Measurements from ENCODE around the gene CADPS.

Gene CADPS

DNA sequence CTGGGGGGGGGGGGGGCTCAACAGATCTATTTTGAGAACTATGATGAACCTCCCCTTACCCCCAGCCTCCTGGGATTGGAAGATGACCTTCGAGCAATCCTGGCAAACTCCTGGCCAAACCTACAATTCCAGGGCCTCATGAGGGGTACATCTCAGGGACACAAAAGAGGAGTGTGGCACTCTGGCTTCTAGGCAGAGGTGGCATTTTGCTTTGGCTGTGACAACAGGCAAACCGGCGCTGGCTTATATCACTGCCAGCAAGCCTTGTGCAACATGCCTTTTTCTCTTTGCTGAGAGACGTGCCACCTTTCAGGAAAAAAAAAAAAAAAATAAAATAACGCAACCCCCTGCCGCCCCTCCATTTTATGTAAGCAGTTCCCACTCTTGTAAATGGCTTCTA is 470.1 kb downstream of the CADPS start:
- DNase-seq = no peak

DNA sequence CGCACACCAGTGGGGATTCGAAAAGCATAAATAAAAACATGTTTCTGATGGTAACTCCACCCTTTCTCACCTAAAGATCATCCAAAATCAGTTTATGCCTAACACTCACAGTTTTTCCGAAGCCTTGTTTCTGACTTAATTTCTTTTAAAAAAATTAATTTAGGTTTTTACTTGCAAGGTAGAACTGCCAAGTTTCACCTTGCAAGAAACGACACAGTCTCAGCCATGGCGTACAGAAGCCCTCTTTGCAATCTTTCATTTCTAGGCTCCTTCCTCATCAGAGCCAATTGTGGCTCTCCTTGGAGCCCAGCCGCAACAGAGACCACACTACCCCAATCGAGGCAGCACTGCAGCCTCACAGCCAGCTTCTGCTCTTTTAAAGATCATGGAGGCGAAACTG is 470.9 kb downstream of the CADPS start:
- DNase-seq = no peak

DNA sequence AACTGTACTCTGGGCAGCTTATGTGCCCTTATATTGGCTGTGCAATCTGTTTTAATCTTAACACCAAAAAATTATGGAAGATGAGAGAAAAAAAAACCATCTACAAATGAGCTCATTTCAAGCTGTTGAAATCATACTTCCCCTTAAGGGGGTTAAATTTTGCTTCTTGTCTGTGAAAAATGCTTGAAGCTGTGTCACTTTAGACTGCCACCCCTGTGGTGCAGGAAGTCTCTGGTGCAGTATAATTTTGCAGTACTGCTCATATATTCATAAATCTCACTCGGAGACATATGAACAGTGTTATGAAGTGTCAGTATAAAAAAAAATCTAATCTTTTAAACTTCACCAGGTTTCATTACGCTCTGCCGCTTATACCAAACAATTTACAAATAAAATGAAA is 471.5 kb downstream of the CADPS start:
- no peak for DNase-seq

DNA sequence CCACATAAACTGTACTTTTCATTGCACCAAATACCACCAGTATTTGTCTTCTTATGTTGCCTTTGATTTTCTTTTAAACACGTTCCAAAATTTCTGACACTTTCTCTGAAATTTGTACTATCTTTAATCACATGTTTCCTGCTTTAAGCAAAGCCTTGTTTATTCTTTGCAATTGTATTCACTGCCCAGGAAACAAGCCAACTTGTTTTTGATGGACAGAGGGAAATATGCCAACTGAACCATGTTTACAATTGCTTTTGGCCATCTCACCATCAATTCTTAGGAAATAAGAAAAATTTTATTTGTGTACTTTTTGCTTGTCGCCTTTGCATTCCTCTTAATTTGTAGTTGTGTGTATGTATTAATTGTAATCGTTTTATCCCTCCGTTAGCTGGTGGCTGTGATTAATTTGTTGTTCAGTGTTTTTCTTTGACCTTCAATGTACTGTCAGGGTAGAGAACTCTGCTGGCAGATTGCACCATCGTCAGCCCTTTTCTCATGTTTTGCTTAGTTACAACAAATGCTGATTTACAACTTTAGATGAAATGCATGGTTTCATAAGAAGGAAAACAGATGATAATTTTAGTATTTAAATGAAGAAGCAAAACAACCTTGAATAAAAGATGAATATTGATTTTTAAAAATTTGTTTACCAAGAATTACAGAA is 482.5 kb downstream of the CADPS start:
- no peak for DNase-seq

DNA sequence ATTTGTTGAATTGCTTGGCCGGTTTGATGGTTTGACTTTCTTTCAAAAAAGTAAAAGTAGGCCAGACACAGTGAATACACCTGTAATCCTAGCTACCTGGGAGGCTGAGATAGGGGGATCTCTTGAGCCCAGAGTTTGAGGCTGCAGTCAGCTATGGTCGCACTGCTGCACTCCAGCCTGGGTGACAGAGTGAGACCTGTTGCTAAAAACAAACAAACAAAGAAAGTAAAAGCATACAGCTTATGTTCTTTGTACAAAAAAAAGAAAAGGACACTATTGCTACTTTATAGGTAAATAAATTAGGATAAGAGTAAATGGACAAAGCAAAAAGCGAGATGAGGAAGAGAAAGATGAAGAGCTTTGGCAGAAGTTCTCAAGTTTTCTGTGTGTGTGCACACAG is 488.0 kb downstream of the CADPS start:
- no peak for DNase-seq

DNA sequence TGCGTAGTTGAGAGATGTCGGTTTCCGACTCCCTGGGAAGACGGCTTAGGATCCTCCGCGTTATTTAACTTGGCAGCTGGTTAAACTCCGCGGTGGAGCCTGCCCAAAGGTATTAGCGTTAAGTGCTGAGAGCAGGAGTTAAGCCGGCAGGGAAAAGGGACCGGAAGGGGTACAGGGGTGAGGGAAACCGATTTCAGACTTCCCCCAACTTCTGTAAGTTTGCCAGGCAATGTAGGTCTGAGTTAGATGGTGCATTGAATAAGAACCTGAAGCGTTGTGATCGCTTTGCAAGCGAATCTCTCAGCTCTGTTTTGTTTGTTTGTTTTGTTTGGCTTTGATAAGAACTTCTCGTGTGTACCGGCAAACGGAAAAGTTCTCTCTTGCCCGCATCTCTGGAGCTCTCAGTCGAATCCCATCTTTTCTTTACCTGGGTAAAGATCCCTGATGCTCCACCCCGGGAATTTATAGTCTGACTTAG is 495.9 kb downstream of the CADPS start:
- DNase-seq = no peak

DNA sequence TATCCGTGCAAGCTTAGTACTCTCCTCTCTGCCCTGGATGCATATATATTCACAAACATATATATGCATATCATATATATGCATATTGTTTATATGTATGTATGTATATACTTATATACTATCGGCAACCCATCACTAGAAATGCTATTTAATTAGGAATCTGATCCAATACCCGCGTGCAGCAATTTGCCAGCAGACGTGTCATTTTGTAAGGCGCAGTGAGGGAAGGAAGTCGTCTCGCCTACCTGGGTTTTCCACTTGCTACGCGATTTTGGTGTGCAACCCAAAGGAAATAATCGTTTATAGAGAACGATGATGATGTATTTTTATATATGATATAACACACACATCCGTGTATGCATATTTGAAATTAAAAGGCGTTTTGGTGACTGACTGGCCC is 496.3 kb downstream of the CADPS start:
- DNase-seq = no peak

DNA sequence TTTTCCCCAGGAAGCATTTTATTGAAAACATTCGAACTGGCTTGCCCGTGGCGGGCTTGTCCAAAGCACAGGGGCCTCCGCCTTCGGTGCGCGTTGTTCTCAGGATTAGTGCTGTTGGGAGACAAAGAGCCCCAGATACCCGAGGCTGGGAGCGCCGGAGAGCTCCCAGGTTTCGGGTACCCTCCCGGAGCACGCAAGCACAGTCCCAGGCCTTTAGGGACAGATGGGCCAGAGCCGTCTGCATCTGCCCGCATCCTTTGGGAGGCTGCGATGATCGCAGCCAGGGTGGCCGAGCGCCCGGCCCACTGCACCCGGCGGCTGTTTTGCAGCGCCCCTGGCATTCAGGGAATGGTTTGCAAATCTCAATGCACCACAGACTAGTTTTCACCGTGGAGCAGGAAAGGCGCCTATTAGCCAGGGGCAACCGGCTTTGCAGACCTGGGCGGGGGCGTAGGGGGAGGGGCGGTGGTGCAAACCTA is 496.9 kb downstream of the CADPS start:
- DNase-seq = no peak

DNA sequence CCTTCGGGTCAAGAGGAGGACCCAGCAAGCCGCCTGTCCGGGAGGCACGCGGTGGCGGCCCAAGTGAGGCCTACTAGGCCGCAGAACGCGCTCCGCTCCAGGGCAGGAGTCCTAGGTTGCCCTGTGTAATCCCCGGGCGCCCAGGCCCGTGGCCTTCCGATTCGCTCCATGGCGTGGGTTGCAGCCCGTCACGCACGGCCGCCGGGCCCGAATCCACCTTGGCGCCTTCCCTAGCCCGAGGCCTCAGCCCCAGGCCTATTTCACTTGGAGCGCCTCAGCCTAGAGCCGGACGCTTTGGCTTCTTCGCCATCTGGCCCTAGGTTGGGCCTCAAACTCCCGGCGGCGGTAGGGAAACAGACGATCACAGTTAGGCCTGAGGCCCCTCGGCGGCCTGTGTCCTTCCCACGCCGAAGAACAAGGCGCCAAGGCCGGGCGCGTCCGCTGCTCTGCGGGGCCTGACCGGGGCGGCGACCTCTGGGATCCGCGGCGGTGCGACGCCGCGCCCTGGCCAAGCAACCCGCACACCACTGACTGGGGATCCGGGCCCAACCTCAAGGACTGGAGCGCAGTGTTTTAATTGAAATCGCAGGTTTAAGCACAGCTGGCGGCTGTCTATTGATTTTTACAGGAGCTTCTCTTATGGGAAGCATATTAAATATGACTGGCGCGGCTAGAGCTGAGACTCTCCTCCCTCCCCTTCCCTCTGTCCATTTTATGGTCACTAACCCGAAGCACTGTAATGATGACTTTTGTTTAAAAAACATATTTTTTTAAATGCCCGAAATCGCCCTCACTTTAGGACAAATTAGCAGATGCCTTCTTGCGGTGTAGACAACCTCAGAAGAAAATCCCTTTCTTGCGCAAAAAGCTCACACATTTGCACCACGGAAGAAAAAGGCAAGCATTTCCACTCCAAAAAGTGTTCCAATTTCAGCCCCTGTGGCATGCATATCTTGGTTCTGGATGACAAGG is 498.0 kb downstream of the CADPS start:
- DNase-seq = no peak

DNA sequence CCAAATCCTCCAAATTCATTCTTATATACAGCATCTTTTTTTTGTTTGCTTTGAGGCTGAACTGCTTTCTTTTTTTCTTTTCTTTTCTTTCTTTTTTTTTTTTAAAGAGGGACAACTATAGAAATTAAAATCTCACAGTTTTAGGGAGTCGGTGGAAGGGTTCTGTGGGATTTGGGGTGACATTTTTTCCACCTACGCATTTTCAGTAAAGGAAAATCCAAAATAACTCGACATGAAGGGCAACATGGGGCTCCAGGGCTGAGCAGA is 498.8 kb downstream of the CADPS start:
- DNase-seq = no peak

DNA sequence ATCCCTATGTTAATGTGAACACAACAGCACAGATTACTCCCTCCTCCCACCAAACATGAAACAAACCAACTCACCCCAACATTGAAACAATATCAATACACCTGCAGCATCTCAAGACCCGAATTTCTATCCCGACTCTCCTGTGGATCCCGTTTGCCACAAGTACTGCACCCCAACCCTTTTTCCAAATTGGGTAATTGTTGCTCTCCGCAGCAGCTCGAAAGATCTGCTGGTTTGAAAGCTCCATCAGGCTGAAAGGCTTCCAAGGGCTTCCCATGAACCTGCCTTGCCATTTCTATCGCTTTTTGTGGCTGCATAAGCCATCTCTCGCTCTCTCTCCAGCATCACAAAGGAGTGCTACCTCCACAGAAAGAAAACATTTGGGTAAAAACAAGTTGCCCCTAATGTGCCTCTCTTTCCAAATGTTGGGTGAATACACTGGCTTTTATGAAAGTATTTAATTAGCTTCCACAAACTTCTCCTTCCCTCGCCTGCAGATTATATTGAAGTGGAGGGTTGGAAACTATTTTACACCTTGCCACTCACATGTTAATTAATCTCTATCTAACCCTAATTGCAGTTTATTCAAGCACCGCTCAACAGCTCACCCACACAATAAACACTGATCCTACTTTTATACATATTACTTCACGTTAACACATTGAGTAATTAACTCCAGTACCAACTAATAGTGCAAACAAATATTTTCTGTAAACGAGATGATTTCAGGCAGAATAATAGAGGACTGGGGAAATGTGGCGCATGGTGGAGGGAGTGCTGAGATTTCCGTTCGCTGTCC is 499.4 kb downstream of the CADPS start:
- no peak for DNase-seq

DNA sequence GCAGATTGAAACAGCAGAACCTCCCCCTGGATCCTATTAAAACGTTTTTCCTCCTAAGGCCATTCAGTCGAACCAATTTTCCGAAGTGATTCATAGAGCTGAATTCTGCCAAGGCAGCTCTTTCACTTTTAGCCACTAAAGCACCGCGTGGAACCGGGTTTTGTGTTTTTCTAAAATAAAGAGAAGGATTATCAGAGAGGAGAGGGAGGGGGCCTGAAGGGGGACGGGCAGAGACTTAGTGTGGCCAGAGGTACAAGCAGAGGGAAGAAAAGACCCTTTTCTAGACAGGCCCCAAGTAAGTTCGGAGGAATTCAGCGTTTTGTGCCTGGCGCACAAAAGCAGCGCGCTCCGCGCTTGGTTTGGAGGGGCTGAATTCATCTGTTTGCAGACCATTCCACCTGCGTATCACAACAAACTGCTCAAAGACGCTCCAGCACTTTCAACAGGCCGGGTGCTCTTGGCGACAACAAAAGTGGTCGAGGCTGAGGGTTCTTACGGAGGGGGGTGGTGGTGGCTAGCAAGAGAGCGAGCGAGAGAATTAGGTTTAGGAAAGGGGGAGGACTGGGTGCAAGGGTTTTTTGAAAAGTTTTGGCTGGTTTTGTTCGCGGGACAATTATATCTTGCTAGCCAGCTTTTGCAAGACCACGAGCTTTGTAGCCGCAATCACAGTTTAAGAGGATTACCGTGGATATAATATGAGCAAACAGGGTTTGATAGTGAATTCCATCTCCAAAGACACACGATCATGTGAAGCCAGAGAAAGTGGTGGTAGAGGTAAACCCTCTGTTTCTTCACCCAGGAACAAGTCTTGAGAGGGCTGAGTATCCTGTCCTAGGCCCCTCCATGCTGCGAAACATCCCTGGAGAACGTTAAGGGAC is 500.6 kb downstream of the CADPS start:
- DNase-seq = no peak

DNA sequence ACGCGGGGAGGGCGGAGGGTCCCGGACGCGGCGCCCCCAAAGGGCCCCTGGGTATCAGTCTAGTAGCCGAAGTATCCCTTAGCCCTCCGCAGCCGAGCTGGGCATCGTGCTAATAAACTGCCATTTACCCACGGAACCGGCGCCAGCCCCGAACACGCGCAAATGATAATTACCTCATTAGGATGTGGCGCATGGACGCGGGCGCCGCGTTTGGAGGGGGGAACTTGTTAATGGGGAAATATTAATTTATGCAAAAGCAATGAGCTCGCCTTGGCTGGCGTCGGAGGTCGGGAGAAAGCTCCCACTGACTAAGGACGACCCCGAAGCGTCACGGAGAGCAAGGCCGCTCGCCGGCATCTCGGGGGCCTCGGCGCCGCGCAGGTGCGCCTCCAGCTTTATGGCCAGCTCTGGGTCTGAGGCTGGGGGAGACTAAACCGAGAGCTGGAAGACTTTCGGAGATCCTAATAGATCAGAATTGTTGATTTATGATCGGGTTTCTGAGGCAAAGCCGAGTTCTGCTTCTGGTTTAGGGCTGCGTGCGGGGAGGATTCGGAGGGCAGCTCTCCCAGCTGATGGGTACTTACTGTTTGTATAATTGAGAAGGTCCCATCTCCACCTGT is 501.4 kb downstream of the CADPS start:
- no peak for DNase-seq

DNA sequence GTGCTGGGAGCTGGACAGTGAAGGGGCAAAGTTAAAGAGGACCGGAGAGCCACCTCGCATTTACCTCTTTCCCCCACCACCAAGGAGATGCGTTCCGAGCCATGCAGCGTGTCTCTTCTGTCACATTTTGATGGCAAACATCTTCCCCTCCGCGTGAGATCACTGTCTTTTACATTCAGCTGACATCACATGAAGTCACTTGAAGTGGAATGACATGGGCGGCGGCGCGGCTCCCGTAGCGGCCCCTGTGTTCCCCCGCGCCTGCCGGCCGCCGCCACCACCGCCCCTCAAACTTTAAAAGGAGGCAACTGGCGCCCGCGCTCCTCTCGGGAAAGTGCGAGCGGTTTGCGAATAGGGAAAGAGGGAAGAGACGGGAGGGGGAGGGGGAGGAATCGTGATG is 502.0 kb downstream of the CADPS start, which contains the start of gene FEZF2:
Gene FEZF2 (minus strand): TSS at position 336 of the 400 bp plus-strand sequence. CDS start 682 bp downstream, outside the sequence.
- no peak for DNase-seq

DNA sequence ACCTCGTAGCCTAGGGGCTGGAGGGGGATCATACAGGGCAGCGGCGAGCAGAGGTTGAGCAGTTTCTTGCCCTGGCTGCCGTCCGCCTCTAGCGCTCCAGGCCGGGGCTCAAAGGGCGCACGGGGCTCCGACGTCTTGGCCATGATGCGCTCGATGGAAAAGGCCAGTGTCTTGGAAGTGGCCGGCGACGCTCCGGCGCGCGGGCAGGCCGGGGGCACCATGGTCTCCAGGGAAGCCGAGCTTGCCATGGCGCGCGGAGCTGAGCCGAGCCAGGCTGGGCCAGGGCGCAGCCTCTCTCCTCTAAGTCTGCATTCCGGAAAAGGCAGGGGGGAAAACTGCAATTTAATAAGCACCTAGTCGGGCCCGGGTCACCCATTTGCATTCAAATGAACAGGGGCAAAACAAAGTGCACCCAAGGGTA is 502.6 kb downstream of the CADPS start:
- DNase-seq = peak in 1 of 5 experiments; percentile 9

DNA sequence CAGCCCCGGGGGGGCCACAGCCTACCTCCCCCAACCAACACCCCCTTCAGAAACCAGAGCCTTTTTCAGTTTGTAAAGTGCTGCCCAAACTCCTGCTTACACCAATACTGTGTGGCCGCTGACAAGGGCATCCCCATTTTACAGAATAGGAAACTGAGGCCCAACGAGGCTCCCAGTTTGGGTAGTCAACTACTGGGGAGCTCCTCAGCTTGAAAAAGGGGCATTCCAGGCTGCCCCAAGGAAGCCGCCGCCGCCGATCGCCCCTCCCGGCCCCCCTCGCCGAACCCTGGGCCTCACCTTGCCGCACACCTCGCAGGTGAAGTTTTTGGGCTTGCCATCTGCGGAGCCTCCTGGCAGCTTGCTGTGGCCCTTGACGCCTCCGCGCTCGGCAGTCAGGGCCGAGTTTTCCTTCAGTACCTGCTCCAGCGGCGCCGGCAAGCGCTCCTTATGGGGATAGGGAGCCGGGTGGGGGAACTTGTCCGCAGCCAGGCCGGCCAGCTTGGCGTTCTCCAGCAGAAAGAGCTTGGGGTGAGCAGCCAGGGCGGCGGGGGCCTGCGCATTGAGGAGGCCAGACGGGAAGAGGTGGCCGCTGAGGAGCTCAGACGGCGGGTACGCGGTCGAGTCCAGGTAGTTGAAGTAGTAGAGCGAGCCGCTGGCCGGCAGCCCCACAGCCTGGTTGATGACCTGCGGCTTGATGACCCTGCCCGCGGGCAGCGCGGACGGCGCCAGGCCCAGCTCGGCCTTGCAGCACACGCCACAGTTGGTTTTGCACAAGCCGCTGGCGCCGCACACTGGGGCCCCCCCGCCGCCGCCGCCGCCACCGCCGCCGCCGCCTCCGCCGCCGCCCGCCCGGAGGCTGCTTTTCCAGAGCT is 503.3 kb downstream of the CADPS start:
- DNase-seq = no peak

DNA sequence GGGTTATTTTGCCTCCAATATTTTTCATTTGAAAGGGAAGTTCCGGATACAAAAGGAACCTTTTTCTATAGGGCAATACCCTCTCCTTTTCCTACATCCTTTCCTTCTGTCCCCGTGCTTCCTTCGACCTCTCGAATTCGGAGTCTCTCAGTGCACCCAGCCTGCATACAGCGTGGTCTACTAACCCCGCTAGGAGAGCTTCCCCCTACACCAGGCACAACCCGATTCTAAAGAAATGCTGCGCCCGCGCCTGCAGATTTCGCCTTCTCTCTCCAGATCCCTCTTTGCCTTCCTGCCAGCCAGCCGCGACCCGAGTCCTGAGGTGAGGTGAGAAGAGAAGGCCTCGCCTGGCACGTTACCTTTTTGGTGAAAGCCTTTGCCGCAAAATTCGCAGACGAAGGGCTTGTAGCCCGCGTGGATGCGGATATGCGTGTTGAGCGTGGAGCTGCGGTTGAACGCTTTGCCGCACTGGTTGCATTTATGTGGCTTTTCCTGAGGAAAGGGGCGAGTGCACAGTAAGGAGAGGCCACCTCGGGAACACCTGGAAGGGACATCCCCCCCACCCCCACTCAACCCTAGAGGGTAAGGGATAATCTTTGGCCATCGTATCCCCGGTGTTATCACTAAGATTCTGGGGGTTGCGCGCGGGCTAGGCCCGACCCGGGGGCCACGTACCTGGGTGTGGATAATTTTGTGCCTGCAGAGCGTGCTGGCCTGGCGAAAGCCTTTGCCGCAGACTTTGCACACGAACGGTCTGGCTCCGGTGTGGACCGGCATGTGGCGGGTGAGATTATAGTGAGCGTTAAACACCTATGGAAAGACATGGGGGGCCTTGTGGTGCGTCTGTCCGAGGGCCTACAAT is 504.1 kb downstream of the CADPS start:
- DNase-seq = no peak

DNA sequence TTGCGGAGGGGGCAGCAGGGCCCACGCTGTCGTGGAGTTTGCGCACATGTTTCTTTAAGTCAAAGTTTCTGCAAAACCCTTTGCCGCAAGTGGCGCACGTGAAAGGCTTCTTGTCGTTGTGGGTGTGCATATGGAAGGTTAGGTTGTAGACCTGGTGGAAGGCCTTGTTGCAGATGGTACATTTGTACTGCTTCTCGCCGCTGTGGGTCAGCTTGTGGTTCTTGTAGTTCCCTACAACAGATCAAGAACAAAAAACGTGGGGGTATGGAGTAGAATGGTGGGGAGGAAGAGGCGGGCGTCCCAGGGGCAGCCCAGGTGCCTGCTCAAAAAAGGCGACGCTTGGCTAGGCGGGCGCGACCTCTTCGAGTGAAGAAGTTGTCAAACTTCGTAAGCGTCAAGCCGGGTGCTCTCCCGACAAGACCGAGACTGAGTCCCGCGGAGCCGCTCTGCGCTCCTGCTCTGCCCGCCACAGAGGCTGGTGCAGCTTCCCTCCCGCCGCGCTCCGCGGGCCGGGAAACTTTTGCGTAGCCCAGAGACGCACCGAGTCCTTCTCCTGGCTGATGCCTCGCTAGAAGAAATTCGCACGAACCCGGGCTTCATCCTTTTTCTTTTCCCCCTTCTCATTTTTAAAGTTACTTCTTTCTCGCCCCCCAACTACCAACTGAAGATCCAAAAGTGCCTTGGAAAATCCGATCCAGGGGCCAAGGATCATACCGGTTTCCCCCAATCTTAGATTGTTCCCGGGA is 504.9 kb downstream of the CADPS start:
- DNase-seq = peak in 1 of 5 experiments; percentile 20

DNA sequence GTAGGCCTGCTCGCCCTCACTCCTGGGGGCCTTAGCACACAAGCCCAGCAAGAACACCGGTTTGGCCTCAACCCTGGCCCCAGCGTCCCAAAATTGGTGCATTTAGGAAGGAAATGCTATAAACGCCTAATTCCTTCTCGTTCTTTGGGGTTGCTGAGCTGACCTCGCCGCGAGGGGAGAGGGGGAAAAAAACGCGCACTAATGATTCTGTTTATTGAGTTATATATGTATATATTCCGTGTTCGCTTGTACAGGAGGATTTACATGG is 505.8 kb downstream of the CADPS start:
- no peak for DNase-seq
